ENCODE measurements around the gene TMEM207.

TMEM207 gene

DNA sequence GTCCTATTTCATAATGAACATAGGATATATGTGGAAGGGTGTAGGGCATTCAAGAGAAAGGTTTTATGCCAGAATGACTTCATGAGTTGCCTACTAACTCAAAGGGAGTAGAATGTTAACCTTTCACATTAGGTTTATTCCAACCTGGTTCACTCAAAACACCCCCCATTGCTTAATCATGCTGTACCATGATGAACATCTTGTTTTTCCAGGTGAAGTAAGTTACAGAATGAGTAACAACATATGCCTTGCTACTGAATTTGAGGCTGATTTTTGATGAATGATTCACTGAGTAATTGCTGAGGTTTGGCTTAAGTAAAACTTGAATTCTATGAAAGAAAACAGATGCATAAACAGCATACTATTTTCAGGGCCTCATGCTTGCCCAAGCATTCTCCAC lies 67.6 kb downstream of the TMEM207 start:
- no peak for DNase-seq

DNA sequence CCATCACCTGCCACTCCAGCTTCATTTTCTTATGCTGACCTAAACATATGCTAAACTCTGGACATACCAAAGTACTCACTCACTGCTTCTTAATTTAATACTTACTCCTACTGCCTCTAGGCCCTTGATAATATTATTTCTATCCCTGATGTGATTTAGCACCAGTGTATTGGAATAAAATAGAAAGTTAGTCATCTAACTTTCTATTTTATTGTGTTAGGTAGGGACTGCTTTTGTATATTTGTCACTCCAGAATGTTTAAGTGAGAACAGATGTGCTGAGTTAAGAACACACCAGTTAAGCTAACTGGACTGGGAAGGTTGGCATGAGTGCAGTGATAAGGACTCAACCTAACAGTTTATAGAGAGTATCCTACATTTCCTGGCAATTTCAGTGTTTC lies 68.3 kb downstream of the TMEM207 start:
- no peak for DNase-seq

DNA sequence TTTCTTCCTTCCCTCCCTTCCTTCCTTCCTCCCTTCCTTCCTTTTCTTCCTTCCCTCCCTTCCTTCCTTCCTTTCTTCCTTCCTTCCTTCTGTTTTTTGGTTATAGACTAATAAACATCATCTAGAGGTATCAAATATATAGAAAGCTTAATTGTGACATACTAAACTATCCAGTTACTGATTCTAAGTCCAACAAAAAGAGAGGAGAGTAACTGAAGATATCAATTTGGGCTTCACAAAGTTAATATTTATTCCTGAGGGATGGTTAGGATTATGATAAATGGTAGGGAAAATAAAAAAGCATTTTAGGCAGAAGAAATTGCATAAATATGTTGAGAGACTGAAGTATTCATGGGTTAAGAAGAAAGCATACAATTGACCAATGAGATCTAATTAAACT lies 69.5 kb downstream of the TMEM207 start:
- DNase-seq, result no peak

All from NCI-H526 (cell line).